ENCODE results near the gene PTPRN2.
"Not testable (repeated sequence)": the region's sequence is repeated elsewhere in the genome, so short reads cannot be mapped to it uniquely, and the experiment has no call there.

Gene PTPRN2

DNA sequence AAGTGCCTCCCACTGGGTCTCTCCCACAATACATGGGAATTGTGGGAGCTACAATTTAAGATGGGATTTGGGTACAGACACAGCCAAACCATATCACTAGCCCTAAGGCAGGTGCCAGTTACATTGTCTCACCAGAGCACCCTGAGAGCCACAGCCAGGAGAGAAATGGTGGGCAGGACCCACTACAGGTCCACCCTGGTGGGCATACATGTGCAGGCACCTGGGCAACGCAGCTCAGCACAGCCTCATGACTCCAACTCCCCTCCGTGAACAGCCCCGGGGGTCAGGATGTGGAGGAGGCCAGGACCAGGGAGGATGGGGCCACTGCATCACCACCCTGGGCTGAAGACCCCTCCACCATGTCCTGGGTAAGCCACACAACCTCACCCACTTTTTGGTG lies 205.7 kb downstream of the PTPRN2 start:
- DNase-seq: no peak

DNA sequence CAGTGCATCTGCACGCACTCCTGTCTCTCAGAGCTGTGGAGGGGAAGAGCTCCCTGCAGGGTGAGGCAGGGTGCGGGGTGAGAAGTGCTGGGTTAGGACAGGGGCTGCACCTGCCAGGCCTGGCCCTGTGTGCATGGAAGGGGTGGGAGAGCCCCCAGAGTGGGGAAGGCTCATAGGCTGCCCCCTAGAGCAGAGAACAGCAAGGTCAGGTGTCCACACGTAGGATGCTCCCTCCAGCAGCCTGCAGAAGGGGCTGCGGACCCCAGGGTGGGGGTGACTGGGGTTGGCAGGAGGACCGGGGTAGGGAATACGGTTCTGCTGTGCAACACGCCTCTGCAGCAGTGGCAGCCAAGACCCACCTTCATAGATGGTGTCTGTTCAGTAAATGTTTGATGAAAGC lies 208.6 kb downstream of the PTPRN2 start:
- no peak for DNase-seq

DNA sequence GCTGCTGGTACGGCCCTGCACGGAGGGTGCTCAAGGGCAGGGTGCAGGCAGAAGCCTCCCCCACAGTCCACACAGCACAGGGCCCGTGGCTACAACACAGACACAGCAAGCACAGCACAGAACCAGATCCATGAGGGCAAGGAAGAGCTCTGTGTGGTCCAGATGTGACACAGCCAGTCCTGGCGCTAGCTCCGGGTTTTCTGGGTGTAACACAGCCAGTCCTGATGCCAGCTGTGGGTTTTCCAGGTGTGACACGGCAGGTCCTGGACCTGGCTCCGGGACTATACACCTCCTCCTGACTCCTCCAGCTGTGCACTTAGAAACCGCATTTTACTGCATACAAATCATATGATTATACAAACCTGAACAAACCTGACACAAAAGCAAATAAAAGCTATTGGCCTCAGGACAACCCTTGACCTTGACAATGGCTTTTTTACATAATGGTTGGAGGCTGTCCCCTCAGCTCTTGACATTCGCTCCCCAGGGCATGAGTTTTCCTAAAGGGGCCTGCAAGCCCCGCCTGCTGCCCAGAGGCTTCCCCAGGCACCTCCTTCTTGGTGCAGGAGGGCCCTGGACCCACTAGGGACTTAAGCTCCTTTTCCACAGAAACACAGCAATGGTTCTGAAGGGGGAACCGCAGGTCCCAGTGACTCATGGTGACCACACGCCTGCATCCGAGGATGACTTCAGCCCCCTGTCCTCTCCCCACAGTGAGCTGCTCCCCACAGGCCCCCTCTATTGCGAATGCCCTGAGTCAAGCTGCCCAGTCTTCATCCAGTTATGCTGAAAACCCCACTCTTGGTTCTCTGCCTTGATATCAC lies 209.6 kb downstream of the PTPRN2 start:
- DNase-seq: no peak

DNA sequence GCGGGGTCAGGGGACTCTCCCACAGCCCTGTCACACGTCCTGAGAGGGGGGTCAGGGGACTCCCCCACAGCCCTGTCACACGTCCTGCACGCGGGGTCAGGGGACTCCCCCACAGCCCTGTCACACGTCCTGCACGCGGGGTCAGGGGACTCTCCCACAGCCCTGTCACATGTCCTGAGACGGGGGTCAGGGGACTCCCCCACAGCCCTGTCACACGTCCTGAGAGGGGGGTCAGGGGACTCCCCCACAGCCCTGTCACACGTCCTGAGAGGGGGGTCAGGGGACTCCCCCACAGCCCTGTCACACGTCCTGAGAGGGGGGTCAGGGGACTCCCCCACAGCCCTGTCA lies 210.8 kb downstream of the PTPRN2 start:
- DNase-seq: not testable (repeated sequence)

DNA sequence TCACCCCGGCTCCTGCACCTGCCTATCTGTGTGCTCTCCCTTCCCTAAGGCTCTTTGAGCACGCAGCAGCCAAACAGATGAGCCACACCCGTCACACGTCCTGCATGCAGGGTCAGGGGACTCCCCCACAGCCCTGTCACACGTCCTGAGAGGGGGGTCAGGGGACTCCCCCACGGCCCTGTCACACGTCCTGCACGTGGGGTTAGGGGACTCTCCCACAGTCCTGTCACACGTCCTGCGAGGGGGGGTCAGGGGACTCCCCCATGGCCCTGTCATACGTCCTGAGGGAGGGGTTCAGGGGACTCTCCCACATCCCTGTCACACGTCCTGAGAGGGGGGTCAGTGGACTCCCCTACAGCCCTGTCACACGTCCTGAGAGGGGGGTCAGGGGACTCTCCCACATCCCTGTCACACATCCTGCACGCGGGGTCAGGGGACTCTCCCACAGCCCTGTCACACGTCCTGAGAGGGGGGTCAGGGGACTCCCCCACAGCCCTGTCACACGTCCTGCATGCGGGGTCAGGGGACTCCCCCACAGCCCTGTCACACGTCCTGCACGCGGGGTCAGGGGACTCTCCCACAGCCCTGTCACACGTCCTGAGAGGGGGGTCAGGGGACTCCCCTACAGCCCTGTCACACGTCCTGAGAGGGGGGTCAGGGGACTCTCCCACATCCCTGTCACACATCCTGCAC lies 211.3 kb downstream of the PTPRN2 start:
- DNase-seq: not testable (repeated sequence)

DNA sequence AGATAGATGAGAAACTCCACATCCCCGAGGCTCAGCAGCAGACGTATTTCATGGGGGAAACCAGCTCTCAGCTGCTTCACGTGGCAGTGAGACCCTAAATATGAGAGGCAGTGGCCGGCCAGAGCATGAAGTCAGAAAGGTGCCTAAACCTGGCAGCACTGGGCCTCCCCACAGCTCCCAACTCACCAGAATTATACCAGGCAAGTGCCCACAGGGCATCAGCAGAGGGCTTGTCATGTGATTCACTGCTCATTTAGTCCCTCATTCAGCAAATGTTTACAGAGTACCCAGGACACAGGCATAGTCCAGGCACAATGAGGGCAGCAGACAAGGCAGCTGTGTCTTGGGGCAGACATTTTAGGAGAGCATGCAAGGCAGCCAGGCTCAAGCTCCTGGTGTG lies 212.6 kb downstream of the PTPRN2 start:
- no peak for DNase-seq

DNA sequence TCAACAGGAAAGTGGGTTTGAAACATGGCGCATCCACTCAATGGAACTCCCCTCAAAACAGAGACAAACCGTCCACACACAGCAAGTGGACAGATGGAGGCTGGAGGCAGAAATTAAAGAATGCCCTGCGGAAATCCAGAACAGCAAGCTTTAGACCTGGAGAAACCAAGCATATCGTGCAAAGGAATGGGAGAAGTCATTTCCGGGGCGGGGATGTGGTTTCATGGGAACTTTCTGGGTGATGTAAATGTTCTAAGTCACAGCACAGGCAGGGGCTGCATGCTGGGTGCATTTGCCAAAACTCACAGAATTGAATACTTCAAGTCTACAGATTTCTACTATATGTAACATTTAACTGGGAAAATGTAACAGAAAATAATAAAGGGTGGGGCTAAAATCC lies 213.0 kb downstream of the PTPRN2 start:
- no peak for DNase-seq

DNA sequence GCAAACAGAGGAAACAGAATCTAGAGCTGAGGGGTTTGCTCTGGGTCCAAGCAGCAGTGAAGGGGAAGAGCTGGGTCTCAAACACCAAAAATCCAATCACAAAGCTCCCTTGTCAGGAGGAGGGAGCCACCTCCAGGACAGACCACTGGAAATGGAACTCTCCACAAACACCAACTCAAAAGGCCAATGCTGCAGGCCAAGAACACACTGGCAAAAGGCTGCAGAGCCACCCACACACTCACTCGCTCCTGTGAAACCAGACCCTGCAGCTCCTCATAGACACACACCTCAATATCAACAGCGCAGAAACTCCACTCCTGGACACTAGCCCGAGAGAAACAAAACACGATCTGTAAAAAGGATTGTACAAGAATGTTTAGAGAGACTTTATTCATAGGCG lies 213.5 kb downstream of the PTPRN2 start:
- no peak for DNase-seq

DNA sequence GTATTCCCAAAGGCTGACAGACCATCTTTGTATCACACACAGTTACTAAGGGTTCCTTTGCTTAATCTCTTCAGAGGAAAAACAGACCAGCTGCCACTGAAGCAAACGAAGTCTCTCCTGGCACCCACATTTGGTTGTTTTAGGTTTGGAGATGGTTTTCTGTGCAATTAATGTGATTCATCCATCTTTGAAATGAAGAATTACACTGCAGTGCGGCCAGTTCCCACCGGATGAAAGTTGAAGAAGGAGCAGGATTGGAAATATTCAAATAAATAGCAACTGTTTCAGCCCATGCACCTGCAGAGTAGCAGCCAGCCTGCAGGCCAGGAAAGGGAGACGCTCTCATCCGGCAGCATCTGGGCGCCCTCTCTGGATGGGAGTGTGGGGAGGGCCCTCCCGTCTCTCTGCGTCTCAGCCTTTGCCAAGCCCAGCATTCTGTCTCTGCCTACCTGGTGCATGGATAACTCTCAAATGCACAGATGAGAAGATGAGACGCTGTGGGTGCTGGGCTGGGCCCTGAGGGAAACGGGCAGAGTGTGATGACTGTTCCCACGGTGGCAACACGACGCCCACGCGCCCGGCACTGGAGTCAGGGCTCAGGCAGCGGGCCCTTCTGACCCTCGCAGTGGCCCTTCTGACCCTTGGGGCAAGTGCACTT lies 214.0 kb downstream of the PTPRN2 start:
- no peak for DNase-seq

DNA sequence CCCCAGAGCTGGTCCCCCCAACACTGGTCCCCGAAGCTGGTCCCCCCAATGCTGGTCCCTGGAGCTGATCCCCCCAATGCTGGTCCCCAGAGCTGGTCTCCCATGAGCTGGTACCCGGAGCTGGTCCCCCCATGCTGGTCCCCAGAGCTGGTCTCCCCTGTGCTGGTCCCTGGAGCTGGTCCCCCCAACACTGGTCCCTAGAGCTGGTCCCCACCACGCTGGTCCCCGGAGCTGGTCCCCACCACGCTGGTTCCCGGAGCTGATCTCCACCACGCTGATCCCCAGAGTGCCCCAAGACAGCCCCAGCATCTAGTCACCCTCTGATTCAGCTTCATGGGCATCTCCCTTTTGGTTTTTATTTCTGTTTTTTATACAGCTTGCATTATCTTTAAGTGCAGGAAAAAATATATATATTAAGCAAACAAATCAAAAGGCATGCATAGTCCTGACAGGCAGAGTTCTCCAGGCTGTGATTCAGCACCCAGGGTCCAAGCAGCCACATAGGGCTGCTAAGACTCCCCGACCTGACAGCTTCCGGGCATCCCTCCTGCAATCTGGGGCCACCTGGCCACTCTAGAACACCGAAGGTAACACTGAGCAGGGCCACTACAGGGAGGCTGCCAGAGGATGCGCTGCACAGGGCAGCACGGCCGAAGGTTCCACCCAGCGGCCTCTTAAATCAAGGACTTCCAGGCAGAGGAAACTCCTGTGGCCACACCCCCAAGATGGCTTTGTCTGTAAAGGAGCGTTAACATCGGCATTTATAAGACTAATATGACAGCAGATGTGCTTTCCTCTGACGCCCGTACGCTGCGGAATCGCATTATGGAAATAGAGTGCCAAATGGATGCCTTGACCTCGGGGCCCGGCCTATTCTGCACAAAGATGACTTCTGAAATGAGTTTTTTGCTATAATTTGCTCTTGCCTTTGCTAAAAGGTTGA lies 215.0 kb downstream of the PTPRN2 start:
- DNase-seq: no peak

DNA sequence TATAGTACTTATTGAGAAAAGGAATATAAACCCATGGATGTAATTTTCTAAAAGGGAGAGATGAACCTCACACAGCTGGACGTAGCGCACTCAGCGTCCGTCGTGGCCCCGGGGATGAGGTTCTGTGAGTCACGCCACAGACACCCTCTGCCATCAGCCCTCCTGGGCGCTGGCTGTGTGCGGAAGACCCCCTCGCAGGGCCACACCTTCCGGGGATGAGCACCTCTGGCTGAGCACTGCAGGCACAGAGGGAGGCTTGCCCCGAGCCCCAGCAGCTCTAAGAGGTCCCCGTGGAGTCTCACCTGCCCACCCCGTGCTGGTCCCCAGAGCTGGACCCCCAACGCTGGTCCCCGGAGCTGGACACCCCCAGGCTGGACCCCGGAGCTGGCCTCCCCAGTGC lies 215.8 kb downstream of the PTPRN2 start:
- no peak for DNase-seq

DNA sequence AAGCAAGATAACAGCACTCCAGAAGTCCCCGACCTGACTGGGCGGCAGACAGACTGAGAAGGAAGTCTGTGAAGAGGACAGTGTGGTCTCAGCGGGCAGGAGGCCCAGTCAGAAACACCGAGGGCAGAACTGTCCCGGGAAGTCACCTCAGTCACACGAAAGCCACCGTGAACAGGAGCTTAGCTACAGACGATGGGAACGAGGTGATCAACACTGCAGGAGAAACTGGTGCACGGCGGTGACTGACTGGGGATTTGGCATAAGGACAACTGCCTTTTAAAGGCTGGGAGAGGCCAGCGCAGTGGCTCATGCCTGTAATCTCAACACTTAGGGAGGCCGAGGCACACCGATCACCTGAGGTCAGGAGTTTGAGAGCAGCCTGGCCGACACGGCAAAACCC lies 217.8 kb downstream of the PTPRN2 start:
- no peak for DNase-seq

DNA sequence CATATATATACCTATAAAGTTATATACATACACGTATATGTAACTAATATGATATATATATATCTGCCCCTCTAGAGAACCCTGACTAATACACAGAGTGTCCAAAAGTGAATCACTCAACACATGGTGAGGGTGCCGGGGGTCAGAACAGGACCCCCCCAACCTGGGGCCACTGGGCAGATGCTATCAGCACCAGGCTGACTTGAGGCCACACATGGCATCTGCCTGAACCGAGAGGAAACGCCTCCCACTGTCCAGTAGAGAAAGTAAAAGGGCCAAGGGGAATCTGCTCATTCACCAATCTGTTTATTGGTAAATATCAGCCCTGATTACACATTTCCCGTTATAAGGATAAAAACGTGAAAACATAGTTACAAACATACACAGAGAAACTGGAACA lies 218.3 kb downstream of the PTPRN2 start:
- no peak for DNase-seq

DNA sequence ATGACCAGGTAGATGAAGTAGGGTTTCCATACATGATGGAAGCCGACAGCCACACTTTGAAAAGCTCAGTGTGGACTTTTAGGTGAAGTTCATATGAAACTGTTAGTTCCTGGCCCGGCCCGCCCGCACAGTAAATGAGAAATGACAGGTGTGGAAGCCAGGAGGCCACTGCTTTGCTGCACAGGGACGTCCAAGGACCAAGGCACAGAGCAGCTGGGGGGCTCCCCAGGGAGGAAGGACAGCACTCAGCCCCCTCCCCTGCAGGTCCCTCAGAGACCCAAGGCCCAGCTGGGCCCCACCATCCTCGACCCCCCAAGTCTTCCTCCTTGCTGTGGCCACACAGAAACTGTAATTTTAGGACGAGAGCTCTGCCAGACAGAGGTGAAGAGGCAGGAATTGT lies 219.2 kb downstream of the PTPRN2 start:
- no peak for DNase-seq

DNA sequence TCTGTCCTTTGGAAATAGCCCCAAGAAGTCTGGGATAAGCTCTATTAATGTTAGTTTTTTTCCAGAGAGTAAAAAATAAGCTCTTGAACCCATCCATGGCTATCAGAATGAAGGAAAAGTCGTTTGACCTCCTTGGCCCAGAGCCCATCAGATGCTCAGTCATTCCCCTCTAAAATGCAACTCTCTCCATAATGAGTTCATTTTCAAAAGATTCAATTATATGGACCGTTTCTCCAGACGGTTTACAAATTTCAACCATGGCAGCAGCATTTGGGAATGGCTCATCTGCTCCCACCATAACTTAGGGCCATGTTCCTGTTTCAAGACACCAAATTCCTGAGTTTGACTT lies 220.0 kb downstream of the PTPRN2 start:
- no peak for DNase-seq

DNA sequence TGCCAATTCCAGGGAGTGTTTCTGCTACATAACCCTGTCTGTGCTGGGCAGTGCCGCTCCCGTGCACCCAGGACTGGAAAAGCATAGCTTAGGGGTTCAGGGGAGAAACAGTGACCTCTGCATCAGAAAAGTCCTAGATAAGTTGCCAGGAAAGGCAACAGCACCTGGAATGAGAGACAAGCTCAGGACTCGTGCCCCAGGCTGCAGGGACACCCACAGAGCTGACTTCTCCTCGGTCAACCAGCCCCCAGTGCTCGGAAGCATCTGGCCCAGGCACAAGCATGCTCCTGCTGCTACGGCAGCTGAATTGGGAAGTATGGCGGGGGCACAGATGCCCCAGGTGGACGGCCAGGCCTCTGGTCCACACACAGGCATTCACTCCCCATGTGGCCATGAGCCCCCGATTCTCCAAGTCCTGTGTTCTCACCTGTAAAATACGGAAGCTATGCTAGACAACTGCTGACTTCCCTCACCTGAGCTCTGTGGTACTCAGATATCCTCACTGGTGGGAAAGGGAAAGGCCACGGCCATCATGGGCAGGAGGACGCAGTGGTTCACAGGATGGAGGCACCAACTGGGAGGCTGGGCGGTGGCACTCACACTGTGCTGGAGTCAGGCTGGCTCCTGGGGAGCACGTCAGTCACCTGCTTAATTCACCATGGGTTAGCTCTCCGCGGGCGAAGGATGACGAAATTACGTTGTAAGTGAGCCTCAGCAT lies 220.5 kb downstream of the PTPRN2 start:
- DNase-seq: no peak

DNA sequence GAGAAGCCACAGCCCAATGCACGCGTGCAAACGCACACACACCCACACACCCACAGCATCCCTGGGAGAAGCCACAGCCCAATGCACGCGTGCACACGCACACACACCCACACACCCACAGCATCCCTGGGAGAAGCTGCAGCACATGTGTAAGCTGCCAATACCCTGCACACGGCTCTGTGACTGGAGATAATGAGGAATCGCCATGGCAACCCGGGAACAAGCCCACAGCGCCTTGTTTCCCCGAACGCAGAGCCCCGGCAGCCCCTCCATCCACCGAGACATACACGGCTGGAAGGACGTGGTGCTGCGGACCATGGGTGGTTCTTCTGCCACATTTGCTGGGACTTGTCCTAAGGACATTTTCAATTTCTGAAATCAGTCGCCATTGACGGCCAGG lies 221.3 kb downstream of the PTPRN2 start:
- no peak for DNase-seq

DNA sequence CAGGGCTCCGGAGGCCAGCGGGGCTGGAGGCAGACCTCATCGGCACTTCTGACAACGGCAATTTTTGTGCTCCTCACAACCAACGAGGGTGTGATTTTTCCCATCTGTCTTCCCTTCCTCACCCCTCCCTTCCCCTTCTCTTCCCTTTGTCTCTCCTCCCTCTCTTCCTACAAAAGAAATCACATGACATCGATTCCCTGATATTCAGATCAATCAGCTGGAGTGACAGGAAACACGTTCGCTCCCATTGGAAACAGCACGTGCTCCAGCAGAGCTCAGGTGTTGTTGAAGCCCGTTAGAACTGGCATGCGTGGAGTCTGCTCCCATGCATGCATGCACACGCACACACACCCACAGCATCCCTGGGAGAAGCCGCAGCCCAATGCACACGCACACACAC lies 222.4 kb downstream of the PTPRN2 start:
- no peak for DNase-seq

DNA sequence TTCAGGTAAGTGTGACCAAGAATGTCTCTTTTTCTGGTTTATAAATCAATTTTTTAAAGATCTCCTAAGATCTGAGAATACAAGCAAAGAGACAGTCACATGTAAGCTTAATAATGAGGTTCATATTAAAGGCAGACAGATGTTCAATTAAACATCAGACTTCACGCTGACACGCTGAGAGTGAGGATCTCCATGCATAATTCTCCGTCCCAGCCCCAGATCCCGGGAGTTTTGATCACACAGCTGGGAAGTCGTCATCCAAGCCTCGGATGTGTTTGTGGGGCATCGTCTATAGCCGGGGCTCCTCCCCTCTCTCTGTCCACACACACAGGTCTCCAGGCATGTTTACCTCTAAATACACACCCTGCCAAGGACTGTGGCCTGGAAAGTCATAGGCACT lies 223.2 kb downstream of the PTPRN2 start:
- DNase-seq: no peak

DNA sequence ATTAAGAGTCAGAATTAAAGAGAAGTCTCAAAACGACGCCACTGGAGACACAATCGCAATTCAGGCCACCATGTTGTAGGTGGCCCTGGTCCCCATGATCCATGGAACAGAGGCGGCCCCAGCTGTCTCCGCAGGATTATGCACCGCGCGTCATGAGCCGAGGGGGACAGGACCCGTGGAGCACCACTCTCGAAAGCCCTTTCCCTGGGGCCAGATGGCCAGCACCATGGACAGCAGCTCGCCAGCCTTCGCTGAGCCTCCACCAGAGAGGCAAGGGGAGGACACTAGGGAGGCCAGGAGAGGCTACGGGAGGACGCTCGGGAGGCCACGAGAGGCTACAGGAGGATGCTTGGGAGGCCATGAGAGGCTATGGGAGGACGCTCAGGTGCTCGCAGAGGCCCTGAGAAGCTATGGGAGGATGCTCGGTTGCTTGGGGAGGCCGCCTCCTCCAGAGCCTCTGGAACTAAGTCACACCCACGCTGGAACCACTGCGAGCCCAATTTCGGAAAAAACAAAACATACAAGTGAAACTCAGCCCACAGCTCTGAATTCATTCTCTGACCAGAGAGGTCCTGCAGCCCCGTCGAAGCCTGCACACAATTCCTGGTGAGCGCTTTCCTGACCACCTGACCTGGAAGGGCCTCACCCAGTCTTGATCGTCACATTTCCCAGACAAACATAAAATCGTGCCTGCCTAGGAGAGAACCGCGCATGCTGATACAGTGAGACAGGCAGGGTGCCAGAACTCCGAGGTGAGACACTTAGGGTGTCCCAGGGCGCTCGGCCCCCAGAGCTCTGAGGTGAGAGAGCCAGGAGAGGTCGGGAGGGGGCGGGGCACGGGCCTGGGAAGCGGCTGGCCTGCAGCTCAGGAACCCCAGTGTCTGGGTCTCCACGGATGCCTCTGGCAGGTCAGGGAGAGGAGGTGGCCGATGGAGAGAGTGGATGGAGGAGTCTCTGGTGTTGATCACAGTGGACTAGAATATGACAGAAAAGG lies 224.4 kb downstream of the PTPRN2 start:
- no peak for DNase-seq

DNA sequence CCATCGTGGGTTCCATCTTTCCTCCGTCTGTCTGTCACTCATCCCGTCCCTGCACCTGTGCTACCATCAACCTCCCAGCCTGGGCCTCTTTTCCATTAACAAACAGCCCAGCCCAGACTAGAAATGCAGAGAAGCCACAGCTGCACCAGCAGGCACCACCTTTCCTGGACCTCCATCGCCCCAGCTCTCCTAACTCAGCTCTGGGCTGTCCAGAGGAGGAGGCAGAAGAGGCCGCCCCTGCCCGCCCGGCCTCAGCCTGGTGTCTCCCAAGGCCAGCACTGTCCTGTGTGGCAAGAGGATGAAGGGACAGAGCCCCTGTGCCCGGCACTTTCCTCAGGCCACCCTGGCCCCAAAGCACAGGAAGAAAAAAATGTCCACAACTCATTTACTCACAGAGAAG lies 225.6 kb downstream of the PTPRN2 start:
- DNase-seq: no peak

Data from fibroblast of skin of abdomen (primary cell).